Stimulated activated CD4-positive, alpha-beta T cell treated with anti-CD3 and anti-CD28 coated beads, TNF-alpha, amount 100 ng/mL, for 1 hour (primary cell): ENCODE results near the gene DHH.

Source experiments
- DNase-seq, 3 donors: peaks; one replicate each; pipeline ENCODE4 v3.0.0-alpha.2; 2020; ENCODE audit warnings: low read depth in 3 of 3, low spot score in 1 of 3

The DHH gene

GRCh38 chr12:49051373-49051764 is 43.2 kb downstream of the DHH start:
- no peak for DNase-seq

- DNase-seq, result no peak
Observed at GRCh38 chr12:49050507-49051372, 43.9 kb downstream of the DHH start.

GRCh38 chr12:49049566-49050224 is 44.9 kb downstream of the DHH start:
- DNase-seq, result no peak

GRCh38 chr12:49048953-49049352 is 45.6 kb downstream of the DHH start:
- DNase-seq, result no peak

GRCh38 chr12:49046129-49046895 is 48.3 kb downstream of the DHH start:
- no peak for DNase-seq

GRCh38 chr12:49044660-49045059 is 49.9 kb downstream of the DHH start:
- DNase-seq, result no peak

GRCh38 chr12:49043856-49044258 is 50.7 kb downstream of the DHH start:
- peak; percentile 45 to 71 (median 53) for DNase-seq

- DNase-seq, result no peak
Observed at GRCh38 chr12:49043241-49043640, 51.4 kb downstream of the DHH start.

- no peak for DNase-seq
Observed at GRCh38 chr12:49041881-49042484, 52.6 kb downstream of the DHH start.

- no peak for DNase-seq
Observed at GRCh38 chr12:49041036-49041880, 53.3 kb downstream of the DHH start.

- no peak for DNase-seq
Observed at GRCh38 chr12:49040364-49040855, 54.2 kb downstream of the DHH start.

- no peak for DNase-seq
Observed at GRCh38 chr12:49039421-49040363, 54.9 kb downstream of the DHH start.

- no peak for DNase-seq
Observed at GRCh38 chr12:49038291-49038955, 56.2 kb downstream of the DHH start.

- no peak for DNase-seq
Observed at GRCh38 chr12:49037947-49038237, 56.7 kb downstream of the DHH start.

- no peak for DNase-seq
Observed at GRCh38 chr12:49037111-49037946, 57.3 kb downstream of the DHH start.
